Endothelial cell of umbilical vein (primary cell): ENCODE measurements around the gene SLC22A4. TPM values are rescaled to one million over a fixed set of nuclear protein-coding genes. Genes with fewer than 3 reads are reported as not detected.

Experiments used
- BruUV-seq: library from RNA; stranded (reverse); fragments of 400-500 nt; replicated peaks from 2 replicates; lab custom pipeline; 2021; lab: Mats Ljungman, UMichigan
- CTCF ChIA-PET: fragments of 300-600, 350-600 bp; sonication (Branson Sonifier 250); formaldehyde crosslinking; loops from one replicate; lab custom pipeline; 2021; ENCODE audit warnings: antibody characterized with exemption, inconsistent platforms; lab: Charles Lee
- POLR2A ChIA-PET: fragments of 300-600, 350-600 bp; sonication (Branson Sonifier 250); formaldehyde crosslinking; loops from one replicate; lab custom pipeline; 2021; ENCODE audit warnings: antibody characterized with exemption, inconsistent platforms; lab: Charles Lee
- DNase-seq: peaks from one replicate; pipeline ENCODE4 v3.0.0-alpha.2; 2011; ENCODE audit warnings: low read depth, low spot score
- FAIRE-seq: peaks from 2 replicates; lab custom pipeline; 2011; peaks lifted over from hg19 to GRCh38; lab: Jason Lieb, UNC
- H2AFZ ChIP-seq: 2 replicates; pipeline ENCODE4 v1.6.0; 2012; ENCODE audit warnings: low read depth, low read length, control low read depth, inconsistent platforms
- H3K27ac ChIP-seq: 2 replicates; pipeline ENCODE4 v1.5.1; 2011; ENCODE audit warnings: low read depth, mild to moderate bottlenecking, control low read depth, low read length, moderate library complexity; ENCODE audit not compliant: insufficient read depth
- H3K27me3 ChIP-seq, 2 experiments: 2 replicates each; pipeline versions ENCODE4 v1.6.0 to v1.6.1; 2011; ENCODE audit warnings: low read length in 2 of 2, mixed read lengths in 1 of 2; ENCODE audit not compliant: control insufficient read depth in 2 of 2, insufficient read depth in 2 of 2
- H3K36me3 ChIP-seq, 2 experiments: 2 replicates in 1 of 2; 3 replicates in 1 of 2; pipeline ENCODE4 v1.5.1; 2011; ENCODE audit warnings: low read length in 2 of 2, mild to moderate bottlenecking in 1 of 2, moderate library complexity in 1 of 2; ENCODE audit not compliant: control insufficient read depth in 2 of 2, insufficient read depth in 2 of 2; ENCODE audit errors: extremely low read depth in 1 of 2
- H3K4me1 ChIP-seq: 3 replicates; pipeline ENCODE4 v1.5.1; 2011; ENCODE audit warnings: mild to moderate bottlenecking, low read length; ENCODE audit not compliant: control insufficient read depth, insufficient read depth; ENCODE audit errors: extremely low read depth
- H3K4me2 ChIP-seq: 2 replicates; pipeline ENCODE4 v1.6.1; 2011; ENCODE audit warnings: low read length, control low read depth, mixed read lengths; ENCODE audit not compliant: insufficient read depth
- H3K4me3 ChIP-seq, 3 experiments: fragments of 200-600 bp in 1 of 3; sonication (generic), shearing (Covaris generic) in 1 of 3; replicated peaks in 1 of 3; 2 replicates each; pipeline ENCODE4 v1.5.1; 2011 to 2016; ENCODE audit warnings: control low read depth in 3 of 3, low read length in 3 of 3, mild to moderate bottlenecking in 2 of 3, inconsistent platforms in 1 of 3, low read depth in 1 of 3, moderate library complexity in 1 of 3; ENCODE audit not compliant: insufficient read depth in 1 of 3
- H3K79me2 ChIP-seq: 2 replicates; pipeline ENCODE4 v1.6.0; 2012; ENCODE audit warnings: low read length, inconsistent platforms; ENCODE audit not compliant: control insufficient read depth, insufficient read depth
- H3K9ac ChIP-seq: replicated peaks from 2 replicates; pipeline ENCODE3; 2011; ENCODE audit warnings: low read length, control low read depth; ENCODE audit not compliant: insufficient read depth; ENCODE audit errors: extremely low read depth
- H3K9me1 ChIP-seq: replicated peaks from 3 replicates; pipeline ENCODE4 v1.6.0; 2011; ENCODE audit warnings: mild to moderate bottlenecking, low read length; ENCODE audit not compliant: control insufficient read depth, insufficient read depth; ENCODE audit errors: extremely low read depth
- H3K9me3 ChIP-seq: replicated peaks from 2 replicates; pipeline ENCODE4 v1.5.1; 2012; ENCODE audit warnings: low read length, inconsistent platforms; ENCODE audit not compliant: control insufficient read depth, insufficient read depth
- H4K20me1 ChIP-seq: replicated peaks from 2 replicates; pipeline ENCODE3; 2011; ENCODE audit warnings: mild to moderate bottlenecking, low read length; ENCODE audit not compliant: control insufficient read depth, insufficient read depth; ENCODE audit errors: extremely low read depth
- CTCF ChIP-seq, 2 donors: IDR thresholded peaks; 1 replicate in 1 of 2; 2 replicates in 1 of 2; pipeline ENCODE4 v1.5.1; 2011; ENCODE audit warnings: low read length in 2 of 2, mild to moderate bottlenecking in 2 of 2, moderate library complexity in 2 of 2, control low read depth in 1 of 2, inconsistent platforms in 1 of 2, low read depth in 1 of 2; ENCODE audit not compliant: insufficient read depth in 1 of 2; ENCODE audit errors: extremely low read depth in 1 of 2
- EZH2 ChIP-seq: IDR thresholded peaks from 2 replicates; pipeline ENCODE4 v1.6.1; 2012; ENCODE audit warnings: borderline replicate concordance, low read depth, mild to moderate bottlenecking, moderate library complexity, low read length, inconsistent platforms; ENCODE audit not compliant: severe bottlenecking
- GATA2 ChIP-seq: IDR thresholded peaks from 2 replicates; pipeline ENCODE4 v1.7.0; 2011; ENCODE audit warnings: low read depth, mild to moderate bottlenecking, moderate library complexity, mixed read lengths, low read length; ENCODE audit not compliant: insufficient read length, insufficient read depth
- MYC ChIP-seq: IDR thresholded peaks from one replicate; pipeline ENCODE4 v1.6.1; 2011; ENCODE audit warnings: mild to moderate bottlenecking, low read depth, low read length
- POLR2A ChIP-seq: IDR thresholded peaks from 2 replicates; pipeline ENCODE4 v1.6.1; 2012; ENCODE audit warnings: low read depth, mild to moderate bottlenecking, control low read depth, low read length
- dilution Hi-C: fragments of 300-500 bp; cut with MboI; formaldehyde crosslinking; loops from one replicate; pipeline ENCODE4 v1.15.0; 2019; ENCODE audit warnings: low sequenced_read_pairs; ENCODE audit not compliant: extremely low pct_ligation_motif_present
- intact Hi-C: fragments of 100-400 bp; cut with micrococcal nuclease; formaldehyde crosslinking; loops from one replicate; pipeline ENCODE4 v1.10.0; 2022
- polyA plus RNA-seq, 4 experiments: library from polyadenylated mRNA; depleted of rRNA in 3 of 4; stranded (reverse) in 3 of 4; unstranded in 1 of 4; fragments of >200 nt; gene quantifications; 2 replicates each; pipeline versions ENCODE4 v1.2.1 to v1.2.3, GENCODE V29; 2011 to 2012; ENCODE audit warnings: missing spikeins in 1 of 4
- total RNA-seq: library from RNA; stranded (reverse); gene quantifications from 2 replicates; pipeline ENCODE4 v1.2.3, GENCODE V29; 2021

Gene SLC22A4
- total and polyA plus RNA-seq, 2 donors (not counting 3 experiments of a cell fraction or from before 2014, with no cell fraction given): 4.9 to 6.9 TPM

GRCh38 chr5:132354381-132355139 is 60.4 kb downstream of the SLC22A4 start:
- H2AFZ ChIP-seq: no peak overlapping the region
- no peak overlapping the region for H3K27ac ChIP-seq
- ChIA-PET POLR2A (no interaction called here), CTCF (interaction anchor here (1.2 kb wide), 1 partner anchor 15 kb away, joined by 4 read pairs; the partner anchor contains the start of gene SLC22A5)
- no peaks in the 10 kb centered on the region for H3K79me2 ChIP-seq
- TF ChIP-seq CTCF (IDR thresholded peaks at IDR 0.05; ENCODE audit: extremely low read depth in 1 of 2, insufficient read depth in 1 of 2, low read depth in 1 of 2, low read length in 2 of 2): no peak
- no peak for TF ChIP-seq POLR2A
- dilution Hi-C loops (no loop called here), intact Hi-C loops (no loop called here)
- H3K4me2 ChIP-seq: no peak overlapping the region
- peaks cover 2 to 6% of the 10 kb centered on the region in 2 experiments for H3K27me3 ChIP-seq
- H3K9ac ChIP-seq: no peak overlapping the region
- FAIRE-seq (no peak), DNase-seq (no peak)
- H3K9me1 ChIP-seq: no peaks in the 10 kb centered on the region
- H3K4me1 ChIP-seq: no peaks in the 10 kb centered on the region
- no peaks in the 10 kb centered on the region for H4K20me1 ChIP-seq
- no peak overlapping the region for H3K4me3 ChIP-seq
- no peaks in the 10 kb centered on the region for H3K36me3 ChIP-seq
- no TSS peak for BruUV-seq
- H3K9me3 ChIP-seq: no peaks in the 10 kb centered on the region

- CTCF ChIA-PET: interaction anchor here (1.2 kb wide), 1 partner anchor 14 kb away, joined by 4 read pairs; the partner anchor contains the start of gene SLC22A5
- no peaks in the 10 kb centered on the region for H3K4me1 ChIP-seq
- intact Hi-C loops: no loop called here
- FAIRE-seq (no peak), DNase-seq (no peak)
- peaks cover 2 to 6% of the 10 kb centered on the region in 2 experiments for H3K27me3 ChIP-seq
- H3K9me1 ChIP-seq: no peaks in the 10 kb centered on the region
- no peaks in the 10 kb centered on the region for H3K36me3 ChIP-seq
- dilution Hi-C loops: no loop called here
- no peaks in the 10 kb centered on the region for H3K9me3 ChIP-seq
- BruUV-seq: no TSS peak
- H2AFZ ChIP-seq: no peak overlapping the region
- H4K20me1 ChIP-seq: no peaks in the 10 kb centered on the region
- no peak overlapping the region for H3K9ac ChIP-seq
- TF ChIP-seq EZH2: no peak
- no peak for TF ChIP-seq MYC
- TF ChIP-seq GATA2: no peak
- POLR2A ChIA-PET: no interaction called here
- H3K4me2 ChIP-seq: no peak overlapping the region
- no peaks in the 10 kb centered on the region for H3K79me2 ChIP-seq
- no peak overlapping the region for H3K4me3 ChIP-seq
- H3K27ac ChIP-seq: no peak overlapping the region
Measured at GRCh38 chr5:132355140-132355765, 61.1 kb downstream of the SLC22A4 start.
